ENCODE data around the gene WNT10A.
"Not testable (repeated sequence)": the region's sequence is repeated elsewhere in the genome, so short reads cannot be mapped to it uniquely, and the experiment has no call there.

WNT10A gene

GRCh38 chr2:218894880-218895157, 14.2 kb downstream of the WNT10A start:
- DNase-seq, result no peak

GRCh38 chr2:218895326-218895725, 14.7 kb downstream of the WNT10A start:
- DNase-seq, result no peak

- peak; percentile 26 for DNase-seq
These were observed 15.3 kb downstream of the WNT10A start for GRCh38 chr2:218895759-218896500.

- DNase-seq, result peak; percentile 48
These were observed 16.1 kb downstream of the WNT10A start for GRCh38 chr2:218896501-218897393.

GRCh38 chr2:218897394-218898108, 16.9 kb downstream of the WNT10A start:
- DNase-seq, result no peak

GRCh38 chr2:218898109-218898878, 17.6 kb downstream of the WNT10A start:
- DNase-seq, result no peak

GRCh38 chr2:218899147-218899546, 18.5 kb downstream of the WNT10A start:
- DNase-seq, result no peak

- DNase-seq, result no peak
These were observed 21.8 kb downstream of the WNT10A start for GRCh38 chr2:218902427-218902826.

- DNase-seq, result no peak
These were observed 23.5 kb downstream of the WNT10A start for GRCh38 chr2:218904176-218904575.

GRCh38 chr2:218908721-218909619, 28.3 kb downstream of the WNT10A start:
- DNase-seq, result no peak

GRCh38 chr2:218910741-218911140, 30.1 kb downstream of the WNT10A start:
- DNase-seq, result no peak

GRCh38 chr2:218920504-218920903, 39.9 kb downstream of the WNT10A start:
- no peak for DNase-seq

GRCh38 chr2:218924757-218925156, 44.1 kb downstream of the WNT10A start:
- DNase-seq, result no peak

- DNase-seq, result no peak
These were observed 44.8 kb downstream of the WNT10A start for GRCh38 chr2:218925434-218925833.

GRCh38 chr2:218927422-218927821, 46.8 kb downstream of the WNT10A start:
- no peak for DNase-seq

- no peak for DNase-seq
These were observed 47.2 kb downstream of the WNT10A start for GRCh38 chr2:218927876-218928275.

GRCh38 chr2:218930488-218930887, 49.8 kb downstream of the WNT10A start:
- not testable (repeated sequence) for DNase-seq

GRCh38 chr2:218931751-218932150, 51.1 kb downstream of the WNT10A start:
- not testable (repeated sequence) for DNase-seq

Data from T1000 (cell line).